MM.1S (cell line): ENCODE results near the gene TBC1D16.

ENCODE experiments used
- CTCF ChIP-seq: fragments of 300-600 bp; sonication (generic); IDR thresholded peaks from 2 replicates; pipeline ENCODE4 v1.5.1; 2016; ENCODE audit warnings: antibody characterized with exemption, low read length, mixed read lengths
- EZH2 ChIP-seq: fragments of 300-600 bp; sonication (generic); optimal IDR thresholded peaks from 2 replicates; pipeline ENCODE3; 2017; ENCODE audit warnings: low read depth, mild to moderate bottlenecking, antibody characterized with exemption, low read length, mixed read lengths
- EZH2phosphoT487 ChIP-seq: fragments of 300-600 bp; sonication (generic); IDR thresholded peaks from 2 replicates; pipeline ENCODE4 v1.6.1; 2018; ENCODE audit warnings: antibody characterized with exemption, low read length

DNA sequence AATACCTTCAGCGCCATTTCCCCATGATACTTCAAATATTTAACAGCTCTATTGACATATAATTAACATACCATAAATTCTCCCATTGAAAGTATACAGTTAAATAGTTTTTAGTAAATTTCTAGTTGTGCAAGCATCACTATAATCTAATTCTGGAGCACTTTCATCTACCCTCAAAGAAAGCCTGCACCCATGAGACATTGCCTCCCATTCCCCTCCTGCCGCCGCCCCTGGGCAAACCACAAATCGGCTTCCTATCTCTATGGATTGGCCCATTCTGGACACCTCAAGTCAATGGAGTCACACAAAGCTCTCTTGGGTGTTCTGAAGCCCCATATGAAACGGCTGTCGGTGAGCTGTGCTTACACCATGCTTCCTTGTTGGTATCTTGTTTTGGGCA, 119.2 kb downstream of the TBC1D16 start:
- TF ChIP-seq EZH2phosphoT487, result no peak
- no peak for TF ChIP-seq CTCF
- TF ChIP-seq EZH2, result no peak
